Measurements from ENCODE around the gene ETS1. TPM values are rescaled to one million over a fixed set of nuclear protein-coding genes. Genes with fewer than 3 reads are reported as not detected.

The ETS1 gene
- total RNA-seq, 1 donor from 2014 or later, result 53.4 TPM

DNA sequence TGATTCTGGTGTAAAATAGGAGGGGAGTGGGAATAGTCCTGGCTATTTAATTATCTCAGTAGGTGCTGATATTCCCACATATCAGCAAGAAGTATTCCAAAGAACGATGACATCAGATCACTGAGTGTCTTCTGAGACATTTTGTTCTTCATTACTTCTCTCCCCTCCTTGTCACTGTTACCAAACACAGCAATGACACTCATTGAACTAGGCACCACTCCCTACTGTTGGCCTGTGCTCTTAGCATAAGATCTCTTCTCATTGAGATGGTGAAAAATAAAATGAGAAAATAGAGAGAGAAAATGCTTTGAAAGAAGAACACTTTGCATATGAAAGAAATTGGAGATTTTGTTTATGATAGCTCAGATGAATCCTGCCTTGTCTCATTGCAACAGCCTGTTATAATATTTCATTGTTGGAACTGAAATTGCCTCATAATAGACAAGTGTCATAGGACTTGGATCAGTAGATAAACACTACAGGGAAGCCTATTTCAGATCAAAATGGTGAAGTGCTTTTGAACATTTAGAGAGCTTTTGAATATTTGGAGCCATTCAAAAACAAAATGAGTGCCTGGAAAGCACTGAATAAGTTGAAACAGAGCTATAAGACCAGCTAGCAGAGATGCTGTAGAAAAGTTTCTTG lies 11.3 kb upstream of the ETS1 start:
- ATAC-seq, result no peak
- intact Hi-C loops (cut with micrococcal nuclease), result no loop called here
- no peak for DNase-seq

DNA sequence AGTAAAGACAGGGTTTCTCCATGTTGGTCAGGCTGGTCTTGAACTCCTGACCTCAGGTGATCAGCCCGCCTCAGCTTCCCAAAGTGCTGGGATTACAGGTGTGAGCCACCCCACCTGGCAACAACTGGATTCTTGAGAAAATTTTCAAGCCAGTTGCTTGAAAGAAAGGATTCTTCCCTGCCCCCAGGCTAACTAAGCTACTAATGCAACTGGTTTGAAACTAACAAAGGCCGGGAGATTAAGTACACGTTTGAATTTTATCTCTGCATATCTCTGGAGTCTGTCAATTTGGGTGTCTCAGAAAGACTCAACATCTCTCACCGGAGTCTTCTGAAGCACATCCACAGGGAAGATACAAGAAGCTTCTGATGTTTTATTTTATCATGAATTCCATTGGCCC lies 10.7 kb upstream of the ETS1 start:
- ATAC-seq (no peak), DNase-seq (no peak)
- intact Hi-C loops (cut with micrococcal nuclease), result no loop called here

- ATAC-seq (no peak), DNase-seq (no peak)
- intact Hi-C loops (cut with micrococcal nuclease), result no loop called here
Measured at GRCh38 chr11:128597209-128597608, 9.9 kb upstream of the ETS1 start.

DNA sequence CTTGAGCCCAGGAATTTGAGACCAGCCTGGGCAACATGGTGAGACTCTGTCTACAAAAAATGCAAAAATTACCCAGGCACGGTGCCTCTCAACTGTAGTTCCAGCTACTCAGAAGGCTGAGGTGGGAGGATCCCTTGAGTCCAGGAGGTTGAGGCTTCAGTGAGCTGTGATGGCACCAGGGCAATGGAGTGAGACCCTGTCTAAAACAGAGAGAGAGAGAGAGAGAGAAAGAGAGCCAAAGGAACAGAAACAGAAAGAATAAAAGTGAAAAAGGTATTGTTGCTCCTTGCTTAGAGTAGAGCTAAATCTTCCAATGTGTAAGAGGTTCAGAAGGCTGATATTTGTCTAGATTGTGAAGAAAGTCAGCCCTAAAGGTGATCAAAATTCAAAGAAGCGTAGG lies 8.9 kb upstream of the ETS1 start:
- ATAC-seq (no peak), DNase-seq (no peak)
- intact Hi-C loops (cut with micrococcal nuclease), result no loop called here

DNA sequence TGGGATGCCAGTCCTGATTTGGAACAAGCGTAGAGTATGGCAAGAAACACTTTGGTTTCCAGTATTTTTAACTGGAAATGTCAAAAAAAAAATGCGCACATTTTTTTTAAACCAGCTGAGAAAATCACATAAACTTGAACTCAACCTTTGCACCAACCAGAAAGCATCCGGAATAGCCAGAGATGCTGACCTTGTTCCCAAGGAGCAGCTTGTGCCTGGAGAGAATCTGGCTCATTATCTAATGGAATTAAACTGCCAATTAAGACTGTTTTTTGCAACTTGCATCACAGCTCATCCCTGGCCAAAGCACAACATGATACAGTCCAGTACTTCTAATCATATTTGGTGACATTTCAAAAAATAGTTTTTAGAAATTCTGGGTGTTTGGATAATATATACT lies 8.4 kb upstream of the ETS1 start:
- DNase-seq (no peak), ATAC-seq (no peak)
- intact Hi-C loops (cut with micrococcal nuclease), result no loop called here

- DNase-seq (no peak), ATAC-seq (no peak)
- intact Hi-C loops (cut with micrococcal nuclease), result no loop called here
Measured at GRCh38 chr11:128595221-128595620, 7.9 kb upstream of the ETS1 start.

- DNase-seq (no peak), ATAC-seq (no peak)
- intact Hi-C loops (cut with micrococcal nuclease), result no loop called here
Measured at GRCh38 chr11:128594226-128594625, 6.9 kb upstream of the ETS1 start.

DNA sequence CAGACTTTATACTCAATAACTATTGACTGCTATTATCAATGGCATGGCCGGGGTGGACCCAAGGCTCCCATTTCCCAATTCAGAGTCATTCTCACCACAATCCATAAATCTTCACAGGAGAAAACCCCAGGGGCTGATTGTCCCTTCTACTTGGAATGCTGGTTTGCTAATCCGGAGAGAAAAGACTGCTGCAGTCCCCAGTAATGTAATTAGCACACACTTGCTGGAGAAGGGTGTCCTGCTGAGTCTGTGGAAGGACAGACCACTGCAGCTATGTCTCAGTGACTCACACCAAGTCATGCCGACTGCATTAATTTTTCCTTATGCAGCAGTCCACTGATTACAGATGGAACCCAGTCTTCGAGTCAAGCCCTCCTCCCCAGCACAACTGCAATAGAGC lies 5.9 kb upstream of the ETS1 start:
- DNase-seq (no peak), ATAC-seq (no peak)
- intact Hi-C loops (cut with micrococcal nuclease), result no loop called here

DNA sequence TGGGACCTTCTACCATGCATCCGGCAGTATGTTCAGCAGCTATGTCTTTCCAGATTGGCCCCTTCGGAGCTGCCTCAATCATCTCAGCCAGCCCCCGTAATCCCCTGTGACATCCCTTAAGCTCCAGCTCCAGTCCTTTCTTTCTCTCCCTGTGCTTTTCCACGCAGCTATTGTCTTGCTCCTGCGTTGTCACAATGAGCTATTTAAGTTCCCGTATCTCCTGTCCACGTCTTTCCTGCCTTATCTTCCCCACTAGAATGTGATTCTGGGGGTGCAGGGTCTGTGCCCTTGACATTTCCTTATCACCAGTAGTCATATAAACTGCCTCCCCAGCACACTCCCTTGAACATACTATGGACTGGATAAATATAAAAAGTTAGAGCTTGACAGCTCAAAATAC lies 5.1 kb upstream of the ETS1 start:
- ATAC-seq, result peak; percentile 66
- intact Hi-C loops (cut with micrococcal nuclease), result no loop called here
- no peak for DNase-seq

DNA sequence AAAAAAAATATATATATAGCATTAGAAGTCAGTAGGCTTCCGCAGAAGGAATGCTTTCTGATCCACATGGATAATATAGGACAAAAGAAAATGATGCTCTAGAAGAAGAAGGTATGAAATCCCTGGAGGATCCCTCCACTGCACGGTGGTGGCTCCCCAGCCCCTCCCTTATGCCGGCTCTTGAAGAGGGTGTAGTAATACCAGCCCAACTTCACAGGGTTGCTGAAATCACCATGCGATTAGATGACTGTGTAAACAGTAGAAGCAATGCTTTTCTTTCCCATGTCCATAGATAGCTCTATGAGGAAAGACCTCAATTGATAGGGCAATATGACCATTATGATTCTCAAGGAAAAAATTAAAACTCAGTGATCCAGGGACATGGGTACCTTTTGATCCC lies 3.2 kb upstream of the ETS1 start:
- DNase-seq (no peak), ATAC-seq (no peak)
- intact Hi-C loops (cut with micrococcal nuclease), result no loop called here

DNA sequence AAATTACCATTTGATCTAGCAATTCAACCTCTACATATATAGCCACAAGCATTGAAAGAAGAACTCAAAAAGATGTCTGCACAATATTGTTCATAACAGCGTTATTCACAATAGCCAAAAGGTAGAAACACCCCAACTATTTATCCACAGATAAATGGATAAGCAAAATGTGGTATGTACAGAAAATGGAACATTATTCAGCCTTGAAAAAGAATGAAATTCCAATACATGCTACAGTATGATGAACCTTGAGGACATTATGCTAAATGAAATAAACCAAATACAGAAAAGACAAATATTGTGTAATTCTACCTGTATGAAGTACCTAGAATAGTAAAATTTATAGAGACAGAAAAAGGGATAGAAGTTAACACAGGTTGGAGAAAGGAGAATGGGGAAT lies 2.6 kb upstream of the ETS1 start:
- ATAC-seq (no peak), DNase-seq (no peak)
- intact Hi-C loops (cut with micrococcal nuclease), result no loop called here

DNA sequence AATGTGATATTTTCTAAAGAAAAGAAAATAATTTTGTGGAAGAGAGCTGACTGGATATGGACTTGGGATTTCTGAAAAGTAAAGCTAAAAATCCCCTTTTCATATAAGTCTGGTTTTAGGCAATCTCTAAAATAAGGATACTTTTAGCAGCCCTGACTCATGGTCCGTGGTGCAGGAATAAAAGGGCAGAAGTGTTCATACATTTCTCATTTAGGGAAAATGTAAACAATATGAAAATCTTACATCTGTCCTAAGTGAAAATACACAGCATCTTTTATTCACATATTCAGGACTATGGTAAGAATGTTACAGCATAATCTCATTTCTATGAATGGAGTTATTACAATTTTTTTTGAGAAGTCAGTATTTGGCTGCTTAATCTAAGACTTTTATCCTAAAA lies 735 bp upstream of the ETS1 start:
- DNase-seq (no peak), ATAC-seq (no peak)
- intact Hi-C loops (cut with micrococcal nuclease), result no loop called here

- intact Hi-C loops (cut with micrococcal nuclease), result no loop called here
- ATAC-seq, result peak; percentile 32
Measured at GRCh38 chr11:128586689-128587088, 669 bp downstream of the ETS1 start.

DNA sequence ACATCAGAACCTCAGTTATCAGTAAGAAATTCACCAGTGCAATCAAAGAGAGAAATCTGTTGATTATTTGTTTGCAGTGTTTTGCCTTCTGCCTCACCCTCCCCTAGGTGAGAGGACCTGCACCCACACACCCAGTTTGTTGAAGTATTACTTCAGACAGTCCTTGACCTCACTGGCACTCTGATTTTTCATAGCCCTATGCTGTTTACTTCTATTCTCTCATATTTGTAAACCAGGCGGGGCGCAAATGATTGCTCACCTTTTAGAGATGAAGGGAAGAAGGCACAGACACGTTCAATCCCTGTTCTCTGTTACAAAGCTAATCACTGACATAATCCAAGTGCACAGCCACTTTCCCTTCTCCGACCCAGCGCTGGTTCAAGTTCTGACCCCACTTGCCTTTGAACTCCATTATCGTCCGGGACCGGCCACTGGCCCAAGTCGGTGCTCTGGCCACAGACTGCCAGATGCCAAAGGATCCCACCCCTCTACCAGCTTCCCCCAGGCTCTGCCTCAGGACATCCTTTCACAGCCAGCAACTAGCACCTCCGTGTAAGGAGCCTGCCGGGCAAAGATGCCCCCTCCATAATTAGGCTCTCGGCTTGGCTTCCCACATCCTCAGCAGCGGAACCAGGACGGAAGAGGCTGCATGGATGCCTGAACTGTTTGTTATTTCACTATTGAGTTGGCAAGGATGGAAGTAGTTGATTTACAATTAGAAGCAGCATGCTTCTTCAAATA lies 1.7 kb downstream of the ETS1 start:
- peak; percentile 12 for ATAC-seq
- no peak for DNase-seq
- intact Hi-C loops (cut with micrococcal nuclease), result no loop called here

More at GRCh38 chr11:128586689-128587088, 669 bp downstream of the ETS1 start:
- DNase-seq, result no peak

GRCh38 chr11:128584253-128584652 lies 3.1 kb downstream of the ETS1 start:
- ATAC-seq (no peak), DNase-seq (no peak)
- intact Hi-C loops (cut with micrococcal nuclease), result no loop called here

- DNase-seq, result no peak
Measured at GRCh38 chr11:128582496-128583366, 4.6 kb downstream of the ETS1 start.

GRCh38 chr11:128581561-128582272 lies 5.6 kb downstream of the ETS1 start:
- ATAC-seq (no peak), DNase-seq (no peak)
- intact Hi-C loops (cut with micrococcal nuclease), result no loop called here

More at GRCh38 chr11:128582496-128583366, 4.6 kb downstream of the ETS1 start:
- intact Hi-C loops (cut with micrococcal nuclease), result no loop called here
- ATAC-seq, result peak; percentile 80

GRCh38 chr11:128580612-128581011 lies 6.7 kb downstream of the ETS1 start:
- intact Hi-C loops (cut with micrococcal nuclease), result no loop called here
- ATAC-seq (no peak), DNase-seq (no peak)

GRCh38 chr11:128579798-128580504 lies 7.4 kb downstream of the ETS1 start:
- DNase-seq, result no peak
- ATAC-seq, result no peak
- intact Hi-C loops (cut with micrococcal nuclease), result no loop called here

All from left ventricle myocardium superior (tissue), 1 donor.